ENCODE data around the gene THAP3. TPM values are rescaled to one million over a fixed set of nuclear protein-coding genes. Genes with fewer than 3 reads are reported as not detected.

The THAP3 gene
- total and polyA plus RNA-seq, 9 of the 15 experiments (the other 6 are each of a cell fraction or from before 2014, with no cell fraction given) = 1.9 to 31.2 (median 18.2) TPM

- TF ChIP-seq MNT (conservative IDR thresholded peaks at IDR 0.05) = peak in 1 of 2 experiments; percentile 4; a peak in 1 of 4 replicates
- TF ChIP-seq CBFA2T3 (IDR thresholded peaks at IDR 0.05) = no peak
- 0 out of 2 replicates have a peak, but pooled peaks have one; percentile 19 for TF ChIP-seq SMARCA4 (IDR thresholded peaks at IDR 0.05)
- 0 out of 2 replicates have a peak, but pooled peaks have one; percentile 12 for TF ChIP-seq HDAC2 (IDR thresholded peaks at IDR 0.05)
- no peak for TF ChIP-seq ZNF140 (CRISPR knock-in tag; IDR thresholded peaks at IDR 0.05)
- TF ChIP-seq PML (IDR thresholded peaks at IDR 0.05; ENCODE audit: low read length) = peak; percentile 46; the same call in 1 of the 2 replicates
- 0 out of 2 replicates have a peak, but pooled peaks have one; percentile 11 for TF ChIP-seq CC2D1A (IDR thresholded peaks at IDR 0.05)
- no peak for TF ChIP-seq EHMT2 (IDR thresholded peaks at IDR 0.05)
These were observed 11.9 kb upstream of the THAP3 start (continued) for GRCh38 chr1:6612641-6613360.

DNA sequence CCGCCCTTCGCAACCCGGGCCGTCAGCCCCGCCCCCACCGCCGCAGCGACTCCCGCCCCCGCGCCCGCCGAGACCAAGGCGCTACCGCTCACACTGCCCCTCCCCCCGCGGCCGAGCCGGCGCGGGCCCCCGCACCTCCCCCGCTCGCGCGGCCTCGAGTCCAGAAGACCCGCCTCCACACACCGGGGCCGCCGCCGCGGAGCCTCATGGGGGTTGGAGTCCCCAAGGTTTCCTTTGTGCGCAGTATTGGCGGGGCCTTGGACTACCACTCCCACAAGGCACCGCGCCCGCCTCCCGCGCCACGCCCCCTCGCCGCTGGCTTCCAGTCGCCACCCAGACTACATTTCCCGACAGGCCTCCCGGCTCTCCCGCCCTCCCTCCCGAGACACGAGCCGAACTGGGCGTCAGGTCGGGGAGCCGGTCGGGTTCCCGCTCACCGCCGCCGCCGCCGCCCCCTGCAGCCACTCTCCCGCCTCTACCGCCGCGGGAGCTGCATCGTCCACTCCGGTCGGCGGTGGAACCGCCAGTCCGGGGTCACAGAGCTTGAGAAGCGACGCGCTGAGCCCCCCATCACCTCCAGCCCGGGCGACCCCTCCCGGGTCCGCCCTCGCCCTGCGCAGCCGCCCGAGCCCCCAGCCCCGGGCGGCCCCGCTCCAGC lies 11.2 kb upstream of the THAP3 start, which contains the start of gene PHF13:
TSS of gene PHF13 (plus strand) at position 371 of the 658 bp plus-strand sequence. CDS start 336 bp downstream, outside the sequence.
- ChIA-PET POLR2A (interaction anchor here (0.6 to 1.2 kb wide), 7 partner anchors 8 to 52 kb away, joined by 3 to 10 read pairs (median 4); partner anchors contain the start of gene KLHL21), CTCF (ENCODE audit: low intra/inter-chr PET ratio) (no interaction called here)
- ATAC-seq (peak; percentile 91), DNase-seq (ENCODE audit: extremely low read depth in 1 of 4, low spot score in 3 of 4) (peak; percentile 91 to 100 (median 96)), FAIRE-seq (peak; percentile 71)
- H3K4me3 ChIP-seq = peak within 1 kb of the TSS; percentile 97
- H3K9me1 ChIP-seq (ENCODE audit: control insufficient read depth, insufficient read depth, low read length) = no peaks in the 10 kb centered on the region
- no peaks in the 10 kb centered on the region for H3K9me3 ChIP-seq (replicated peaks; ENCODE audit: control insufficient read depth, insufficient read depth, low read depth, low read length)
- peak within 1 kb of the TSS; percentile 94 for H3K27ac ChIP-seq (ENCODE audit: extremely low read depth, low read depth, low read length)
- H2AFZ ChIP-seq (ENCODE audit: low read depth, low read length) = peak within 1 kb of the TSS; percentile 81
- H4K20me1 ChIP-seq (replicated peaks; ENCODE audit: control insufficient read depth, insufficient read depth, low read length) = peaks cover 14% of the 10 kb centered on the region
- no TSS peak for BruUV-seq (replicated peaks)
- H3K9ac ChIP-seq (ENCODE audit: insufficient read depth in 1 of 2, low read depth in 2 of 2, low read length in 2 of 2) = peak within 1 kb of the TSS; percentile 87 to 99
- no peaks in the 10 kb centered on the region for H3K27me3 ChIP-seq (ENCODE audit: control insufficient read depth in 2 of 2, insufficient read depth in 2 of 2, low read length in 2 of 2)
- in situ Hi-C loops (cut with MboI) (no loop called here), intact Hi-C loops (cut with micrococcal nuclease) (loop anchor here (1.0 to 2.0 kb wide), 2 partner anchors 12 to 13 kb away; no protein-coding TSS in a partner anchor)
- 0% methylated on average over 13 of the region's 84 CpGs for WGBS (ENCODE audit: insufficient coverage, low coverage, missing lambda C conversion rate)
- H3K79me2 ChIP-seq (ENCODE audit: control insufficient read depth, insufficient read depth, low read length) = peaks cover 64% of the 10 kb centered on the region
- H3K4me1 ChIP-seq (replicated peaks in 1 of 2; ENCODE audit: control insufficient read depth in 2 of 2, insufficient read depth in 2 of 2, low read length in 2 of 2) = peaks cover 21 to 47% of the 10 kb centered on the region in 2 experiments
- peaks cover 23% of the 10 kb centered on the region; the same call in 2 of the 3 replicates for H3K36me3 ChIP-seq (ENCODE audit: control insufficient read depth, insufficient read depth, low read length)
- peak within 1 kb of the TSS; percentile 98 for H3K4me2 ChIP-seq (ENCODE audit: insufficient read depth, low read length)
- TF ChIP-seq FOXP1 (CRISPR knock-in tag; IDR thresholded peaks at IDR 0.05) (no peak), BDP1 (IDR thresholded peaks at IDR 0.05; ENCODE audit: insufficient read depth, insufficient read length) (no peak), PKNOX1 (IDR thresholded peaks at IDR 0.05) (peak; percentile 14; the same call in 1 of the 2 replicates)

Measured in K562 (cell line).